SK-N-SH (cell line): ENCODE data around the gene DCXR. TPM values are rescaled to one million over a fixed set of nuclear protein-coding genes. Genes with fewer than 3 reads are reported as not detected.

Experiments used
- CTCF ChIA-PET: fragments of 300-600, 350-600 bp; formaldehyde crosslinking; extraction: SDS; loops from one replicate; lab custom pipeline; 2021; lab: Yijun Ruan, JAX
- POLR2A ChIA-PET: fragments of 350-600 bp; sonication (Branson Sonifier 250); formaldehyde crosslinking; extraction: SDS; loops from one replicate; lab custom pipeline; 2020; ENCODE audit warnings: antibody characterized with exemption, inconsistent platforms; lab: Yijun Ruan, JAX
- DNase-seq: peaks from one replicate; pipeline ENCODE4 v3.0.0; 2012
- H2AFZ ChIP-seq: fragments of 200-600 bp; sonication (generic); 2 replicates; pipeline ENCODE4 v1.8.1; 2016; ENCODE audit warnings: antibody characterized with exemption, mild to moderate bottlenecking, low read depth
- H3F3A ChIP-seq: fragments of 200-600 bp; sonication (generic); replicated peaks from 2 replicates; pipeline ENCODE3; 2016; ENCODE audit warnings: antibody characterized with exemption, mild to moderate bottlenecking; ENCODE audit not compliant: insufficient read depth
- H3K27ac ChIP-seq, 2 experiments: fragments of 200-500 bp in 1 of 2; fragments of 200-600 bp in 1 of 2; sonication (Bioruptor generic) in 1 of 2; sonication (generic), shearing (Covaris generic) in 1 of 2; 2 replicates each; pipeline versions ENCODE4 v1.5.1 to v1.6.1; 2014 to 2016; ENCODE audit warnings: low read depth in 2 of 2, inconsistent platforms in 1 of 2, low read length in 1 of 2, mild to moderate bottlenecking in 1 of 2, mixed read lengths in 1 of 2
- H3K27me3 ChIP-seq: fragments of 200-600 bp; sonication (generic), shearing (Covaris generic); 2 replicates; pipeline ENCODE4 v1.6.1; 2016; ENCODE audit warnings: mixed run types; ENCODE audit not compliant: insufficient read depth
- H3K36me3 ChIP-seq, 2 experiments: fragments of 200-500 bp in 1 of 2; fragments of 200-600 bp in 1 of 2; sonication (Bioruptor generic) in 1 of 2; sonication (generic) in 1 of 2; replicated peaks in 1 of 2; 2 replicates each; pipeline versions ENCODE3 to v1.5.1; 2014 to 2016; ENCODE audit warnings: low read length in 1 of 2, mild to moderate bottlenecking in 1 of 2; ENCODE audit not compliant: insufficient read depth in 2 of 2, control insufficient read depth in 1 of 2
- H3K4me1 ChIP-seq, 2 experiments: fragments of 200-500 bp in 1 of 2; fragments of 200-600 bp in 1 of 2; sonication (Bioruptor generic) in 1 of 2; sonication (generic), shearing (Covaris generic) in 1 of 2; 2 replicates each; pipeline versions ENCODE4 v1.5.1 to v1.6.1; 2014 to 2016; ENCODE audit warnings: low read depth in 1 of 2, low read length in 1 of 2, mixed run types in 1 of 2; ENCODE audit not compliant: insufficient read depth in 2 of 2, control insufficient read depth in 1 of 2
- H3K4me2 ChIP-seq: fragments of 200-600 bp; sonication (generic), shearing (Covaris generic); 2 replicates; pipeline ENCODE4 v1.6.1; 2017; ENCODE audit warnings: mixed run types
- H3K4me3 ChIP-seq, 2 experiments: fragments of 200-500 bp in 1 of 2; fragments of 200-600 bp in 1 of 2; sonication (Bioruptor generic) in 1 of 2; sonication (generic), shearing (Covaris generic) in 1 of 2; 2 replicates each; pipeline versions ENCODE4 v1.5.1 to v1.8.1; 2014 to 2016; ENCODE audit warnings: low read depth in 2 of 2, inconsistent platforms in 1 of 2, low read length in 1 of 2, mild to moderate bottlenecking in 1 of 2, mixed read lengths in 1 of 2, moderate library complexity in 1 of 2
- H3K79me2 ChIP-seq: fragments of 200-600 bp; sonication (generic); 2 replicates; pipeline ENCODE4 v1.8.1; 2017; ENCODE audit warnings: mild to moderate bottlenecking; ENCODE audit not compliant: insufficient read depth
- H3K9ac ChIP-seq: fragments of 200-600 bp; sonication (generic); 2 replicates; pipeline ENCODE4 v1.6.1; 2017; ENCODE audit warnings: mixed run types
- H3K9me2 ChIP-seq: fragments of 200-600 bp; sonication (generic); 2 replicates; pipeline ENCODE4 v1.6.1; 2017; ENCODE audit warnings: mixed run types
- H3K9me3 ChIP-seq: fragments of 200-600 bp; sonication (generic); 2 replicates; pipeline ENCODE4 v1.6.1; 2017; ENCODE audit warnings: mixed run types, mild to moderate bottlenecking, moderate library complexity
- H4K20me1 ChIP-seq: fragments of 200-600 bp; sonication (generic); 2 replicates; pipeline ENCODE4 v1.6.1; 2017; ENCODE audit warnings: mild to moderate bottlenecking, mixed run types; ENCODE audit not compliant: insufficient read depth
- EZH2phosphoT487 ChIP-seq: fragments of 200-600 bp; sonication (generic); IDR thresholded peaks from 2 replicates; pipeline ENCODE4 v1.6.1; 2017; ENCODE audit warnings: low read depth, mixed run types, mild to moderate bottlenecking, antibody characterized with exemption, moderate library complexity, borderline replicate concordance
- FOSL2 ChIP-seq: IDR thresholded peaks from 2 replicates; pipeline ENCODE4 v1.4.0; 2012; ENCODE audit warnings: low read depth, mild to moderate bottlenecking, moderate library complexity, borderline replicate concordance
- GATA2 ChIP-seq: sonication (generic); formaldehyde crosslinking; IDR thresholded peaks from 2 replicates; pipeline ENCODE4 v1.5.0; 2020; ENCODE audit warnings: mild to moderate bottlenecking, missing genetic modification reagents
- IRF3 ChIP-seq: fragments of 150-350 bp; IDR thresholded peaks from 2 replicates; pipeline ENCODE4 v1.6.1; 2016; ENCODE audit warnings: mild to moderate bottlenecking, low read depth, low read length
- MAX ChIP-seq: IDR thresholded peaks from 2 replicates; pipeline ENCODE4 v1.4.0; 2012; ENCODE audit warnings: low read depth
- NFIC ChIP-seq: IDR thresholded peaks from 2 replicates; pipeline ENCODE4 v1.4.0; 2012; ENCODE audit warnings: borderline replicate concordance
- NRF1 ChIP-seq: IDR thresholded peaks from 2 replicates; pipeline ENCODE4 v1.6.1; 2012; ENCODE audit warnings: low read depth, mild to moderate bottlenecking, low read length
- SIN3A ChIP-seq: IDR thresholded peaks from 2 replicates; pipeline ENCODE4 v1.6.1; 2012; ENCODE audit warnings: low read depth, mild to moderate bottlenecking, low read length, moderate library complexity, borderline replicate concordance
- SMC3 ChIP-seq: IDR thresholded peaks from 2 replicates; pipeline ENCODE4 v1.6.1; 2012; ENCODE audit warnings: low read depth, low read length, improper control_type of control experiment
- TEAD4 ChIP-seq: IDR thresholded peaks from 2 replicates; pipeline ENCODE4 v1.4.0; 2012; ENCODE audit warnings: mild to moderate bottlenecking, borderline replicate concordance; ENCODE audit not compliant: insufficient read depth
- ZBTB33 ChIP-seq: IDR thresholded peaks from 2 replicates; pipeline ENCODE4 v1.4.0; 2012; ENCODE audit warnings: low read depth, borderline replicate concordance
- WGBS: methylation state at CpG from one replicate; pipeline ENCODE4 v1.1.6; 2017; ENCODE audit warnings: low lambda C conversion rate; 5-methylcytosine and 5-hydroxymethylcytosine counted together
- polyA plus RNA-seq, 3 experiments: library from polyadenylated mRNA; depleted of rRNA; stranded (reverse); fragments of >200 nt; gene quantifications; 2 replicates each; pipeline ENCODE4 v1.2.3, GENCODE V29; 2012
- TF ChIP-seq, protein P1 (sequence below): IDR thresholded peaks from 2 replicates; pipeline ENCODE4 v1.6.1; 2012; ENCODE audit warnings: mild to moderate bottlenecking, low read depth, low read length, moderate library complexity

The DCXR gene
- polyA plus RNA-seq, 1 of the 3 experiments (the other 2 are of a cell fraction) = 190 TPM

DNA sequence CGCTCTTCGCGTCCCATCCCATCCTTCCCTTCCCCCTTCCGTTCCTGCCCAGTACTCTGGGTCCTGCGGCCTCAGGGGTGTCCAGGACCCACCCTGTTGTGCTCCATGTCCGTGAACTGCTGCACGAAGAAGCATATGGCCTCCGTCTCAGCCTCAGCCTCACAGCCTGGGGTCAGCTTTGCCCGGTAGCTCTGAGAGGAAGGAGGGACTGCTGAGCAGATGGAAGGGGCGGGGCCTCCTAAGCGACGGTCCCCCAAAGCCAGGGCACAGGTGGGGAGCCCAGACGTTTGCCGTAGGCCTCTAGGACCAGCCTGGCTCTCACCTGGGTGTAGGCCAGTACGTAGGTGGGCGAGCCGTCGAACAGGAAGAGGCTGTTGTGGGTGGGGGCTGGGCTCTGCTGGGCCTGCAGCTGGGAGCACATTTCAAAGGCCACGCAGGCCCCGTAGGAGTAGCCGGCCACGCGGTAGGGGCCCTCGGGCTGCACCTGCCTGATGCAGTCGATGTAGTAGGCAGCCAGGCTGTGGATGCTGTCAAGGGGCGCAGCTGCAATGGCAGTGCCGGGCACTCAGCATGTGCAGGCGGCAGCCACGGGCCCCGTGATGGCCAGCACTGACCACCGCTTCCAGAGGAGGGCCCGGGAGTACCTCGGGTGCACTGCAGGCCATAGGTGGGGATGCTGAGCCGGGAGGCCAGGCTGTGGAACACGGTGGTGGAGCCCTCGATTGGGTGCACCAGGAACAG, 42.7 kb upstream of the DCXR start (continued):
- TF ChIP-seq TEAD4 = no peak
- no peak for TF ChIP-seq ZBTB33

DNA sequence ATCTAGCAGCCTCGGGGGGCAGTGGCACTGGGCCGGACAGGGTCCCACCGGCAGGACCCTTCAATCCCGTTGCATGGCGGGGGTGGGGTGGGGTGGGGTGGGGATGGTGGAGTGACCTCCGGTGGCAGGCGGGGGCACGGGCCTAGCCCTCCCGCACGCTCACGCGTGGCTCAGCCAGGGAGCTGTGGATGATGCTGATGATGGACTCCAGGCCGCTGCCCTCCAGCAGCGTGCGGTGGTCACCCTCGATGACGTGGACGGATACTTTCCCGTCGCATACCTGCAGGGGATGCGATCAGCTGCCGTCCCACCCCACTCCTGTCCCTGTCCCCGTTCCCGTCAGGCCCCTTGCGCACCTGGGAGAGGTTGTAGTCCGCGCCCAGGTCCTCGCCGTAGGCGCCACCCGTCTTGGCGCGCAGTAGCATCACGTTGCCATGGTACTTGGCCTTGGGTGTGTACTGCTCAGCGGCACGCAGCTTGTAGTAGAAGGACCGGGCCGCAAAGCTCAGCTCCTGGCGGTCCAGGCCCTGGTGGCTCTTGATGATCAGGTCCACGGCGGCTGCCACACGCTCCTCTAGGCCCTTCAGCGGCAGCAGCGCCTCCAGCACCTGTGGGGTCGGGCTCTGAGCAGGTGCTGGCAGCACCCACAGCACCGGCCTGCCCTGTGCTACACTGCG, 41.6 kb upstream of the DCXR start:
- TF ChIP-seq MAX (no peak), IRF3 (no peak), NRF1 (no peak), FOSL2 (no peak), EZH2phosphoT487 (no peak), NFIC (no peak), SMC3 (no peak), SIN3A (no peak), GATA2 (CRISPR knock-in tag) (no peak), ZBTB33 (no peak)
- TF ChIP-seq, protein P1, sequence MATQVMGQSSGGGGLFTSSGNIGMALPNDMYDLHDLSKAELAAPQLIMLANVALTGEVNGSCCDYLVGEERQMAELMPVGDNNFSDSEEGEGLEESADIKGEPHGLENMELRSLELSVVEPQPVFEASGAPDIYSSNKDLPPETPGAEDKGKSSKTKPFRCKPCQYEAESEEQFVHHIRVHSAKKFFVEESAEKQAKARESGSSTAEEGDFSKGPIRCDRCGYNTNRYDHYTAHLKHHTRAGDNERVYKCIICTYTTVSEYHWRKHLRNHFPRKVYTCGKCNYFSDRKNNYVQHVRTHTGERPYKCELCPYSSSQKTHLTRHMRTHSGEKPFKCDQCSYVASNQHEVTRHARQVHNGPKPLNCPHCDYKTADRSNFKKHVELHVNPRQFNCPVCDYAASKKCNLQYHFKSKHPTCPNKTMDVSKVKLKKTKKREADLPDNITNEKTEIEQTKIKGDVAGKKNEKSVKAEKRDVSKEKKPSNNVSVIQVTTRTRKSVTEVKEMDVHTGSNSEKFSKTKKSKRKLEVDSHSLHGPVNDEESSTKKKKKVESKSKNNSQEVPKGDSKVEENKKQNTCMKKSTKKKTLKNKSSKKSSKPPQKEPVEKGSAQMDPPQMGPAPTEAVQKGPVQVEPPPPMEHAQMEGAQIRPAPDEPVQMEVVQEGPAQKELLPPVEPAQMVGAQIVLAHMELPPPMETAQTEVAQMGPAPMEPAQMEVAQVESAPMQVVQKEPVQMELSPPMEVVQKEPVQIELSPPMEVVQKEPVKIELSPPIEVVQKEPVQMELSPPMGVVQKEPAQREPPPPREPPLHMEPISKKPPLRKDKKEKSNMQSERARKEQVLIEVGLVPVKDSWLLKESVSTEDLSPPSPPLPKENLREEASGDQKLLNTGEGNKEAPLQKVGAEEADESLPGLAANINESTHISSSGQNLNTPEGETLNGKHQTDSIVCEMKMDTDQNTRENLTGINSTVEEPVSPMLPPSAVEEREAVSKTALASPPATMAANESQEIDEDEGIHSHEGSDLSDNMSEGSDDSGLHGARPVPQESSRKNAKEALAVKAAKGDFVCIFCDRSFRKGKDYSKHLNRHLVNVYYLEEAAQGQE = no peak
- TF ChIP-seq, all 33 proteins: peak for 0
- Histone ChIP-seq H4K20me1 (no peaks in the 10 kb centered on the region), H3K9me2 (no peaks in the 10 kb centered on the region), H2AFZ (no peak overlapping the region), H3K9me3 (no peaks in the 10 kb centered on the region), H3K27me3 (no peaks in the 10 kb centered on the region), H3K9ac (no peak overlapping the region), H3K4me3 (no peak overlapping the region), H3K79me2 (no peaks in the 10 kb centered on the region), H3K4me1 (no peaks in the 10 kb centered on the region), H3F3A (peaks cover 17% of the 10 kb centered on the region), H3K4me2 (no peak overlapping the region), H3K36me3 (peaks cover 16 to 56% of the 10 kb centered on the region in 2 experiments), H3K27ac (no peak overlapping the region)
- WGBS = 91% methylated on average over 26 of the region's 47 CpGs
- ChIA-PET CTCF (interaction anchor here (0.7 to 0.9 kb wide), 2 partner anchors 35 to 49 kb away, joined by 3 to 6 read pairs; no protein-coding TSS in a partner anchor), POLR2A (interaction anchor here (1.1 kb wide), 1 partner anchor 18 kb away, joined by 3 read pairs; no protein-coding TSS in a partner anchor)
- no peak for DNase-seq
